Measurements from ENCODE around the gene GALNT4. TPM values are rescaled to one million over a fixed set of nuclear protein-coding genes. Genes with fewer than 3 reads are reported as not detected.

GALNT4 gene
- total RNA-seq, 1 donor from 2014 or later = 6.3 TPM

GRCh38 chr12:89538897-89539296 is 14.3 kb upstream of the GALNT4 start:
- peaks cover 4 to 16% (median 10%) of the 10 kb centered on the region in 3 donors for H3K4me1 ChIP-seq (ENCODE audit: control insufficient read depth in 3 of 3, insufficient read depth in 3 of 3, low read length in 3 of 3)
- no peaks in the 10 kb centered on the region for H3K27me3 ChIP-seq (ENCODE audit: control insufficient read depth in 3 of 3, insufficient read depth in 3 of 3, low read length in 3 of 3)
- H3K9me3 ChIP-seq (ENCODE audit: control insufficient read depth in 3 of 3, low read length in 3 of 3) = no peaks in the 10 kb centered on the region
- H3K36me3 ChIP-seq (ENCODE audit: control insufficient read depth in 3 of 3, insufficient read depth in 3 of 3, low read length in 3 of 3) = no peaks in the 10 kb centered on the region
- no peak overlapping the region for H3K4me3 ChIP-seq (ENCODE audit: low read length in 3 of 3)
- H3K9ac ChIP-seq (ENCODE audit: low read depth in 1 of 3, low read length in 3 of 3) = no peak overlapping the region
- H3K27ac ChIP-seq (ENCODE audit: low read depth, low read length) = no peak overlapping the region

- peaks cover 0 to under 1% (median 0%) of the 10 kb centered on the region in 3 donors for H3K4me1 ChIP-seq (ENCODE audit: control insufficient read depth in 3 of 3, insufficient read depth in 3 of 3, low read length in 3 of 3)
- no peaks in the 10 kb centered on the region for H3K9me3 ChIP-seq (ENCODE audit: control insufficient read depth in 3 of 3, low read length in 3 of 3)
- no peak overlapping the region for H3K4me3 ChIP-seq (ENCODE audit: low read length in 3 of 3)
- no peak overlapping the region for H3K9ac ChIP-seq (ENCODE audit: low read depth in 1 of 3, low read length in 3 of 3)
- no peaks in the 10 kb centered on the region for H3K36me3 ChIP-seq (ENCODE audit: control insufficient read depth in 3 of 3, insufficient read depth in 3 of 3, low read length in 3 of 3)
- H3K27me3 ChIP-seq (ENCODE audit: control insufficient read depth in 3 of 3, insufficient read depth in 3 of 3, low read length in 3 of 3) = no peaks in the 10 kb centered on the region
- H3K27ac ChIP-seq (ENCODE audit: low read depth, low read length) = no peak overlapping the region
Measured at GRCh38 chr12:89537389-89537788, 12.8 kb upstream of the GALNT4 start.

GRCh38 chr12:89529738-89530137 is 5.1 kb upstream of the GALNT4 start:
- H3K9ac ChIP-seq (ENCODE audit: low read depth in 1 of 3, low read length in 3 of 3) = no peak overlapping the region

GRCh38 chr12:89528434-89528833 is 3.8 kb upstream of the GALNT4 start:
- Histone ChIP-seq H3K4me1 (ENCODE audit: control insufficient read depth in 3 of 3, insufficient read depth in 3 of 3, low read length in 3 of 3) (peaks cover 10 to 23% (median 11%) of the 10 kb centered on the region in 3 donors), H3K27me3 (ENCODE audit: control insufficient read depth in 3 of 3, insufficient read depth in 3 of 3, low read length in 3 of 3) (no peaks in the 10 kb centered on the region), H3K4me3 (ENCODE audit: low read length in 3 of 3) (no peak overlapping the region), H3K36me3 (ENCODE audit: control insufficient read depth in 3 of 3, insufficient read depth in 3 of 3, low read length in 3 of 3) (no peaks in the 10 kb centered on the region), H3K9me3 (ENCODE audit: control insufficient read depth in 3 of 3, low read length in 3 of 3) (no peaks in the 10 kb centered on the region), H3K9ac (ENCODE audit: low read depth in 1 of 3, low read length in 3 of 3) (no peak overlapping the region), H3K27ac (ENCODE audit: low read depth, low read length) (no peak overlapping the region)

More at GRCh38 chr12:89529738-89530137, 5.1 kb upstream of the GALNT4 start:
- Histone ChIP-seq H3K27ac (ENCODE audit: low read depth, low read length) (no peak overlapping the region), H3K4me1 (ENCODE audit: control insufficient read depth in 3 of 3, insufficient read depth in 3 of 3, low read length in 3 of 3) (peaks cover 5 to 13% (median 6%) of the 10 kb centered on the region in 3 donors), H3K4me3 (ENCODE audit: low read length in 3 of 3) (no peak overlapping the region), H3K9me3 (ENCODE audit: control insufficient read depth in 3 of 3, low read length in 3 of 3) (no peaks in the 10 kb centered on the region), H3K27me3 (ENCODE audit: control insufficient read depth in 3 of 3, insufficient read depth in 3 of 3, low read length in 3 of 3) (no peaks in the 10 kb centered on the region), H3K36me3 (ENCODE audit: control insufficient read depth in 3 of 3, insufficient read depth in 3 of 3, low read length in 3 of 3) (no peaks in the 10 kb centered on the region)

GRCh38 chr12:89525824-89526770 is 1.5 kb upstream of the GALNT4 start, which contains the start of gene POC1B:
Gene POC1B (minus strand): TSS chr12:89526047. CDS start chr12:89525895, 152 bp downstream.
- no peaks in the 10 kb centered on the region for H3K27me3 ChIP-seq (ENCODE audit: control insufficient read depth in 3 of 3, insufficient read depth in 3 of 3, low read length in 3 of 3)
- no peaks in the 10 kb centered on the region for H3K36me3 ChIP-seq (ENCODE audit: control insufficient read depth in 3 of 3, insufficient read depth in 3 of 3, low read length in 3 of 3)
- H3K4me3 ChIP-seq (ENCODE audit: low read length in 3 of 3) = peak within 1 kb of the TSS; percentile 94 to 98 (median 97)
- H3K9ac ChIP-seq (ENCODE audit: low read depth in 1 of 3, low read length in 3 of 3) = peak within 1 kb of the TSS; percentile 78 to 87 (median 86)
- peaks cover 16 to 42% (median 17%) of the 10 kb centered on the region in 3 donors for H3K4me1 ChIP-seq (ENCODE audit: control insufficient read depth in 3 of 3, insufficient read depth in 3 of 3, low read length in 3 of 3)
- no peaks in the 10 kb centered on the region for H3K9me3 ChIP-seq (ENCODE audit: control insufficient read depth in 3 of 3, low read length in 3 of 3)
- H3K27ac ChIP-seq (ENCODE audit: low read depth, low read length) = peak within 1 kb of the TSS; percentile 88

- no peaks in the 10 kb centered on the region for H3K27me3 ChIP-seq (ENCODE audit: control insufficient read depth in 3 of 3, insufficient read depth in 3 of 3, low read length in 3 of 3)
- no peaks in the 10 kb centered on the region for H3K9me3 ChIP-seq (ENCODE audit: control insufficient read depth in 3 of 3, low read length in 3 of 3)
- H3K4me1 ChIP-seq (ENCODE audit: control insufficient read depth in 3 of 3, insufficient read depth in 3 of 3, low read length in 3 of 3) = peaks cover 16 to 42% (median 17%) of the 10 kb centered on the region in 3 donors
- no peaks in the 10 kb centered on the region for H3K36me3 ChIP-seq (ENCODE audit: control insufficient read depth in 3 of 3, insufficient read depth in 3 of 3, low read length in 3 of 3)
- H3K4me3 ChIP-seq (ENCODE audit: low read length in 3 of 3) = peak overlapping the region; percentile 94 to 98 (median 97)
- H3K9ac ChIP-seq (ENCODE audit: low read depth in 1 of 3, low read length in 3 of 3) = peak overlapping the region; percentile 78 to 87 (median 86)
- H3K27ac ChIP-seq (ENCODE audit: low read depth, low read length) = peak overlapping the region; percentile 88
Measured at GRCh38 chr12:89525305-89525823, 768 bp upstream of the GALNT4 start.

- Histone ChIP-seq H3K9me3 (ENCODE audit: control insufficient read depth in 3 of 3, low read length in 3 of 3) (no peaks in the 10 kb centered on the region), H3K27me3 (ENCODE audit: control insufficient read depth in 3 of 3, insufficient read depth in 3 of 3, low read length in 3 of 3) (no peaks in the 10 kb centered on the region), H3K27ac (ENCODE audit: low read depth, low read length) (peak overlapping the region; percentile 88), H3K36me3 (ENCODE audit: control insufficient read depth in 3 of 3, insufficient read depth in 3 of 3, low read length in 3 of 3) (no peaks in the 10 kb centered on the region), H3K4me3 (ENCODE audit: low read length in 3 of 3) (peak overlapping the region; percentile 94 to 98 (median 97)), H3K4me1 (ENCODE audit: control insufficient read depth in 3 of 3, insufficient read depth in 3 of 3, low read length in 3 of 3) (peaks cover 14 to 42% (median 16%) of the 10 kb centered on the region in 3 donors), H3K9ac (ENCODE audit: low read depth in 1 of 3, low read length in 3 of 3) (peak overlapping the region; percentile 86 to 90 (median 87))
Measured at GRCh38 chr12:89523843-89524540, 604 bp downstream of the GALNT4 start.

GRCh38 chr12:89523393-89523792 is 1.2 kb downstream of the GALNT4 start:
- no peaks in the 10 kb centered on the region for H3K27me3 ChIP-seq (ENCODE audit: control insufficient read depth in 3 of 3, insufficient read depth in 3 of 3, low read length in 3 of 3)
- peaks cover 14 to 42% (median 16%) of the 10 kb centered on the region in 3 donors for H3K4me1 ChIP-seq (ENCODE audit: control insufficient read depth in 3 of 3, insufficient read depth in 3 of 3, low read length in 3 of 3)
- peak overlapping the region in 1 of 3 donors; percentile 86 for H3K9ac ChIP-seq (ENCODE audit: low read depth in 1 of 3, low read length in 3 of 3)
- H3K27ac ChIP-seq (ENCODE audit: low read depth, low read length) = no peak overlapping the region
- no peaks in the 10 kb centered on the region for H3K9me3 ChIP-seq (ENCODE audit: control insufficient read depth in 3 of 3, low read length in 3 of 3)
- peak overlapping the region; percentile 94 to 98 (median 97) for H3K4me3 ChIP-seq (ENCODE audit: low read length in 3 of 3)
- H3K36me3 ChIP-seq (ENCODE audit: control insufficient read depth in 3 of 3, insufficient read depth in 3 of 3, low read length in 3 of 3) = no peaks in the 10 kb centered on the region

- H3K9me3 ChIP-seq (ENCODE audit: control insufficient read depth in 3 of 3, low read length in 3 of 3) = no peaks in the 10 kb centered on the region
- H3K36me3 ChIP-seq (ENCODE audit: control insufficient read depth in 3 of 3, insufficient read depth in 3 of 3, low read length in 3 of 3) = no peaks in the 10 kb centered on the region
- H3K4me3 ChIP-seq (ENCODE audit: low read length in 3 of 3) = no peak overlapping the region
- H3K27ac ChIP-seq (ENCODE audit: low read depth, low read length) = no peak overlapping the region
- H3K9ac ChIP-seq (ENCODE audit: low read depth in 1 of 3, low read length in 3 of 3) = no peak overlapping the region
- no peaks in the 10 kb centered on the region for H3K27me3 ChIP-seq (ENCODE audit: control insufficient read depth in 3 of 3, insufficient read depth in 3 of 3, low read length in 3 of 3)
- H3K4me1 ChIP-seq (ENCODE audit: control insufficient read depth in 3 of 3, insufficient read depth in 3 of 3, low read length in 3 of 3) = peaks cover 11 to 36% (median 13%) of the 10 kb centered on the region in 3 donors
Measured at GRCh38 chr12:89521364-89522223, 3.0 kb downstream of the GALNT4 start.
